ENCODE data around the gene ITPR3. TPM values are rescaled to one million over a fixed set of nuclear protein-coding genes. Genes with fewer than 3 reads are reported as not detected.

The ITPR3 gene
- polyA plus RNA-seq, 1 of the 3 experiments (the other 2 are of a cell fraction) = 8.1 TPM

- TF ChIP-seq ZBTB33 (IDR thresholded peaks at IDR 0.05; ENCODE audit: borderline replicate concordance, low read depth) (no peak), TEAD4 (IDR thresholded peaks at IDR 0.05; ENCODE audit: borderline replicate concordance, insufficient read depth) (no peak), EZH2phosphoT487 (IDR thresholded peaks at IDR 0.05; ENCODE audit: borderline replicate concordance, low read depth) (no peak), GATA2 (CRISPR knock-in tag; IDR thresholded peaks at IDR 0.05) (no peak)
These were observed 57.3 kb downstream of the ITPR3 start (continued) for GRCh38 chr6:33678233-33678931.

GRCh38 chr6:33678932-33679490 lies 57.9 kb downstream of the ITPR3 start:
- 86% methylated on average over 12 of the region's 12 CpGs for WGBS (ENCODE audit: low lambda C conversion rate)
- TF ChIP-seq IRF3 (IDR thresholded peaks at IDR 0.05; ENCODE audit: low read depth, low read length) (no peak), PBX3 (IDR thresholded peaks at IDR 0.05) (no peak), NFIC (IDR thresholded peaks at IDR 0.05; ENCODE audit: borderline replicate concordance) (no peak), FOXJ3 (CRISPR knock-in tag; IDR thresholded peaks at IDR 0.05) (no peak), CHD2 (IDR thresholded peaks at IDR 0.05; ENCODE audit: low read length, partially characterized antibody) (no peak), FOSL2 (IDR thresholded peaks at IDR 0.05; ENCODE audit: borderline replicate concordance, low read depth) (no peak)
- POLR2A ChIA-PET = no interaction called here
- DNase-seq = no peak
- H3K9ac ChIP-seq = no peak overlapping the region
- H3K4me3 ChIP-seq (ENCODE audit: low read depth in 2 of 2, low read length in 1 of 2) = no peak overlapping the region
- no peaks in the 10 kb centered on the region; a peak in 2 of 4 replicates for H3K4me1 ChIP-seq (ENCODE audit: control insufficient read depth in 1 of 2, insufficient read depth in 2 of 2, low read depth in 1 of 2, low read length in 1 of 2)
- no peaks in the 10 kb centered on the region for H3K36me3 ChIP-seq (replicated peaks in 1 of 2; ENCODE audit: control insufficient read depth in 1 of 2, insufficient read depth in 2 of 2, low read length in 1 of 2)
- H3K4me2 ChIP-seq = no peak overlapping the region
- H4K20me1 ChIP-seq (ENCODE audit: insufficient read depth) = no peaks in the 10 kb centered on the region
- no peak overlapping the region for H2AFZ ChIP-seq (ENCODE audit: low read depth)
- no peak overlapping the region for H3K27ac ChIP-seq (ENCODE audit: low read depth in 2 of 2, low read length in 1 of 2)
- no peaks in the 10 kb centered on the region for H3K79me2 ChIP-seq (ENCODE audit: insufficient read depth)
- H3F3A ChIP-seq (replicated peaks; ENCODE audit: insufficient read depth) = no peaks in the 10 kb centered on the region
- no peaks in the 10 kb centered on the region for H3K9me3 ChIP-seq
- CTCF ChIA-PET = interaction anchor here (1.3 kb wide), 1 partner anchor 89 kb away, joined by 3 read pairs; no protein-coding TSS in a partner anchor
- no peaks in the 10 kb centered on the region for H3K27me3 ChIP-seq (ENCODE audit: insufficient read depth)
- no peaks in the 10 kb centered on the region for H3K9me2 ChIP-seq
